Right ventricle myocardium inferior (tissue), 1 donor: ENCODE data around the gene TROAP. TPM values are rescaled to one million over a fixed set of nuclear protein-coding genes. Genes with fewer than 3 reads are reported as not detected.
"Not testable (repeated sequence)": the region's sequence is repeated elsewhere in the genome, so short reads cannot be mapped to it uniquely, and the experiment has no call there.

Experiments used
- ATAC-seq: fragments of 200-7000 bp; cut with Tn5 transposase; one replicate; pipeline ENCODE4 v1.9.1; 2020; ENCODE audit warnings: mild to moderate bottlenecking, moderate library complexity
- DNase-seq: peaks from one replicate; pipeline ENCODE4 v3.0.0; 2021; ENCODE audit errors: missing footprints
- intact Hi-C: fragments of 100-400 bp; cut with DNase I; formaldehyde crosslinking; loops from one replicate; pipeline ENCODE4 v1.11.0; 2022
- total RNA-seq: library from RNA; stranded (reverse); fragmentation: NEBNext Ultra II Directional; extraction: Animal tissue kit (Norgen Biotek cat#: 25700); gene quantifications from one replicate; pipeline ENCODE4 v1.2.1, GENCODE V29; 2021
- donor health status: DM: no; HTN: yes; CAD: no; lungs with severe emphysema.

Gene TROAP
- total RNA-seq, 1 donor from 2014 or later = 0.97 TPM

- intact Hi-C loops = no loop called here
- peak; percentile 65 for ATAC-seq
- no peak for DNase-seq
Measured at GRCh38 chr12:49293056-49293956, 29.7 kb upstream of the TROAP start.

DNA sequence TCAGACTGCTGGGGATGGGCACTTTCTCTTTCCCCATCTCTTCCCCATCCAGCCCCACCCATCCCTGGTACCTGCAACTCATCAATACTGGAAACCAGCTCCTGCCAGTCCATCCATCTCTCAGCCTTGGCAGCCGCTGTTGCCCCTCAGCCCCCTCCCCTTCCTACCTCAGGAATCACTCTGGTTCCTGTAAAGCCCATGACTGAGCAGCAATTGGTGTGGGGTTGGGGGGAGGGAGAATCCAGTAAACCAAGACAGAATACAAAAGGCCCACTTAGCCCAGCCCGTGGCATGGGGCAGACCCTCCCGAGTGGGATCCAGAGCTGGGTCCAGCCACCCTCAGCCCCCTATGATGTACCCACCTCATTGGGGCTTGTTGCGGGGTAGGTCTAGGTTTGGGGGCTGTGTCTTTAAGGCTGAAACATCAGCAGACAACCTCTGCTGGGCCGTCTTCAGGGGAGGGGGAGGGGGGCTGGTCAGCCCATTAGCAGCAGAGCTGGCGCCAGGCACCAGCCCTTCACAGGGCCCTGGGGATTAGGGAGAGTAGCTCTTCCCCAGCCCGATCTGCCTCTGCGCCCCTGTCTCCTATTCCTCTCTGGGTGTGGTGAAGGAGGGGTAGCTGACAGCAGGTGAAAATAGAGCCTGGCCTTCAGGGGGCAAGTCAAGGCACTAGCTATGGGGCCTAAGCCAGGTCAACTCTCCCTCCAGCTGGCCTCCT lies 28.8 kb upstream of the TROAP start:
- ATAC-seq (no peak), DNase-seq (no peak)
- intact Hi-C loops = no loop called here

GRCh38 chr12:49294804-49295081 lies 28.3 kb upstream of the TROAP start:
- no peak for DNase-seq
- intact Hi-C loops = no loop called here
- ATAC-seq = no peak

DNA sequence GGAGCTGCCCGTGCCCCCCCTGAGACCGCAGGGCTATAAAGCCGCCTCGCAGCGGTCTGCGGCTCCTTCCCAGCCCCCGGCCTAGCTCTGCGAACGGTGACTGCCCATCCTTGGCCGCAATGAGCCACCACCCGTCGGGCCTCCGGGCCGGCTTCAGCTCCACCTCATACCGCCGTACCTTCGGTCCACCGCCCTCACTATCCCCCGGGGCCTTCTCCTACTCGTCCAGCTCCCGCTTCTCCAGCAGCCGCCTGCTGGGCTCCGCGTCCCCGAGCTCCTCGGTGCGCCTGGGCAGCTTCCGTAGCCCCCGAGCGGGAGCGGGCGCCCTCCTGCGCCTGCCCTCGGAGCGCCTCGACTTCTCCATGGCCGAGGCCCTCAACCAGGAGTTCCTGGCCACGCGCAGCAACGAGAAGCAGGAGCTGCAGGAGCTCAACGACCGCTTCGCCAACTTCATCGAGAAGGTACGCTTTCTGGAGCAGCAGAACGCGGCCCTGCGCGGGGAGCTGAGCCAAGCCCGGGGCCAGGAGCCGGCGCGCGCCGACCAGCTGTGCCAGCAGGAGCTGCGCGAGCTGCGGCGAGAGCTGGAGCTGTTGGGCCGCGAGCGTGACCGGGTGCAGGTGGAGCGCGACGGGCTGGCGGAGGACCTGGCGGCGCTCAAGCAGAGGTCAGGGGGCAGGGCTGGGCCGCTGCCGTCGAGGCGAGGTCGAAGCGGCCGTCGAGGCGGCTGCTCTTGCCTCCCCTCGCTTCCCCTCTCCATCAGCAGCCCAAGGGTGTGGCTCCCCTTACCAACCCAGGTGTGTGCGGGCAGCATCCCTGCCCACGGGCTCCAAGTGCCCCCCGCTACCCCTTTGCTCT lies 27.7 kb upstream of the TROAP start, which contains the start of gene PRPH:
Gene PRPH, plus strand, starts transcription at position 66 of the 855 bp plus-strand sequence. Its CDS starts 54 bp downstream, at position 120.
- ATAC-seq (no peak), DNase-seq (no peak)
- intact Hi-C loops = no loop called here

GRCh38 chr12:49296034-49296835 lies 26.8 kb upstream of the TROAP start:
- no peak for DNase-seq
- intact Hi-C loops = no loop called here
- ATAC-seq = no peak

DNA sequence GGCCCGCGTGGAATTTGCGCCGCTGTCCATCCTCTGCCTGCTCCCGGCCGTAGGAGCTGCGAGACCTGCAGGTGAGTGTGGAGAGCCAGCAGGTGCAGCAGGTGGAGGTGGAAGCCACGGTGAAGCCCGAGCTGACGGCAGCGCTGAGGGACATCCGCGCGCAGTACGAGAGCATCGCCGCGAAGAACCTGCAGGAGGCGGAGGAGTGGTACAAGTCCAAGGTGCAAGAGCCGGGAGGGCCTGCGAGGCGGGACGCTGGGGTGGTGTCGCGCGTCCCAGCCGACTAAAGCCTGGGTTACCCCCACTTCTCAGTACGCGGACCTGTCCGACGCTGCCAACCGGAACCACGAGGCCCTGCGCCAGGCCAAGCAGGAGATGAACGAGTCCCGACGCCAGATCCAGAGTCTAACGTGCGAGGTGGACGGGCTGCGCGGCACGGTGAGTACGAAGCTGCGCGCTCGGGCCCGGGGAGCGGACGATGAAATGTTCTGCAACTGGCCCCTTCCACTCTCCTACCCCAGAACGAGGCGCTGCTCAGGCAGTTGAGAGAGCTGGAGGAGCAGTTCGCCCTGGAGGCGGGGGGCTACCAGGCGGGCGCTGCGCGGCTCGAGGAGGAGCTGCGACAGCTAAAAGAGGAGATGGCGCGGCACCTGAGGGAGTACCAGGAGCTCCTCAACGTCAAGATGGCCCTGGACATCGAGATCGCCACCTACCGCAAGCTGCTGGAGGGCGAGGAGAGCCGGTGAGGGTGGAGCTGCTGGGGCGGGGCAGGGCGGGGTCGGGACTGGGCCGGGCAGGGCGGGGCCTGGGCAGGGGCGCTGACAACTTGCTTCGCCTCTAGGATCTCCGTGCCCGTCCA lies 26.0 kb upstream of the TROAP start:
- no peak for DNase-seq
- intact Hi-C loops = no loop called here
- no peak for ATAC-seq

- DNase-seq (no peak), ATAC-seq (no peak)
- intact Hi-C loops = no loop called here
Measured at GRCh38 chr12:49297695-49298060, 25.4 kb upstream of the TROAP start.

DNA sequence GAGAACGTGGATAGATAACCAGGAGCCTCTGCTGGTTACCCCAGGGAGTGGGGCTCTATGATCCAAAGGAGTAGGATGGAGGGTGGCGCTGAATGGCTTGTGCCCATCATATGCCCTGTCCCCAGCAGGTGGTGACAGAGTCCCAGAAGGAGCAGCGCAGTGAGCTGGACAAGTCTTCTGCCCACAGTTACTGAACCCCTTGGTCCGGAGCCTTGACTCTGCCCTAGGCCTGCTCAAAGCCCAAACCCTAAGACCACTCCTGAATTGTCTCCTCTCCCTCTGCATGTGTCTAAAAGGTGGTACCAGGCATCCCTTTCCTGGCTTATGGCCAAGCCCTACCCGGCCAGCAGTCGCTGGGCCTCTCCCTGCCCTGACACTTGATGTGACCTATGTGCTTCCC lies 24.9 kb upstream of the TROAP start:
- DNase-seq (no peak), ATAC-seq (no peak)
- intact Hi-C loops = no loop called here

DNA sequence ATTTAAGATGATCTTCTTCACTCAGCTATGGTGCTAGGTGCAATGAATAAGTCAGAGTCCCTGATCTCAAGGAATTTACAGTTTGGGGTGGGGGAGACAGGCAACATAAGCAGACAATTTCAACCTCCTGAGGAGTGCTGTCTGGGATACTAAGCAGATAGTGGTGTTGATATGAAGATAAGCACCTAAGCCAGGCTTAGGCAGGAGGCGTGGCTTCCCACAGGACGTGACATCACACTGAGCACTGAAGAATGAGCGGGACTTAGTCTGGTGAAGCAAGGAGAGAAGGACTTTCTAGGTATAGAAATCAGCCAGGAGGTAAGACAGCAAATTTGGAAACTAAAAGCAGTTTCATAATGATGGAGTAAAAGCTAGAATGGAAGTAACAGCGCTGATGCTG lies 21.3 kb upstream of the TROAP start:
- intact Hi-C loops = no loop called here
- ATAC-seq = no peak
- no peak for DNase-seq

DNA sequence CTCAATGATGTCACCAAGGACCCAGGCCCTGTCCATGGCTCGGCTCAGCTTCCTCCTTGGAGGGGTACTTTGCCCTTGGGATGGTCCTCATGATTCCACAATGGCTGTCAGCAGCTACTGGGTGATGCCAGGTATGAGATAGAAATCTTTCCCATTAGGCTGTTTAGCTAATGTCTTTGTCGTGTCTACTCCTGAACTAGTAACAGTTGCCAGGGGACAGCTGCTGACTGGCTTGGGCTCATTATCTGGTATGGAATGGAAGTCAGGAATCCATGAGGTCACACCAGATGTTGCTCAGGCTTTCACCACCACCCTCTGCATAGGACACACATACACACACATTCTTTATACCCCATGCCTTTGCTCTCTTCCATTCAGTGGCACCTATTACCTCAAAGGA lies 18.9 kb upstream of the TROAP start:
- intact Hi-C loops = no loop called here
- no peak for DNase-seq
- ATAC-seq = no peak

DNA sequence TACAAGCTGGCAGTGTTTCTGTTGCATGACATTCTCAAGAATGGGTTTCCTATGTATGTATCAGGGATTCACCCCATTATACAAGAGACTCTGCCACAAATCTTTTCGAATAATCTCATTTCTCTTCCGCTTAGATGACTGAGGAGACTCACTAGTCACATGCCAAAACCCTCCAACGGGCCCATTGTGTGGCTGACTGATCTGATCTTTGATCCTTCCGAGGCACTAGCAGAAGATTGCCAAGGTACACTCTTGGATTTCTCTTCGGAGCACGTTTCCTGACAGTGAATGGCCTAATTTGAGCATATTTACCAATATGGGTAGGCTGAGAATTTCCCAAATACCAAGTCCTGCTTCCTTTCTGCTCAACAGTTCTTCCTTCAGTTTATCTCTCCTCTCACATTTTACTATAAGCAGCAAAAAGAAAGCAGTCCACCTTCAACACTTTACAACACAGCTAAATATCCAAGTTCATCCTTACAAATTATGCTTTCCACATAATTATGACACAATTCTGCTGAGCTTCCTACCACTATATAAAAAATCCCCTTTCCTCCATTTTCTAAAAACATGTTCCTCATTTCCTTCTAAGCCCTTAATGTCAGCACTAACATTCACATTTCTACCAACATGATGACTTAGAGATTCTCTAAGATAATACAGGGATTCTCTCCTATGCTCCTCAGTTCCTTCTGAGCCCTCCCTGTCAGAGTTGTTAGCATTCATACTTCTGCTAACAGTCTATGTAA lies 17.1 kb upstream of the TROAP start:
- intact Hi-C loops = no loop called here
- ATAC-seq = no peak
- DNase-seq = no peak

GRCh38 chr12:49309386-49309785 lies 13.7 kb upstream of the TROAP start:
- no peak for ATAC-seq
- no peak for DNase-seq

GRCh38 chr12:49310451-49311000 lies 12.5 kb upstream of the TROAP start:
- not testable (repeated sequence) for ATAC-seq

More at GRCh38 chr12:49309386-49309785, 13.7 kb upstream of the TROAP start:
- intact Hi-C loops = no loop called here

GRCh38 chr12:49314811-49315210 lies 8.2 kb upstream of the TROAP start:
- intact Hi-C loops = no loop called here
- DNase-seq (no peak), ATAC-seq (no peak)

More at GRCh38 chr12:49310451-49311000, 12.5 kb upstream of the TROAP start:
- DNase-seq, intact Hi-C loops: not testable (repeated sequence)

GRCh38 chr12:49317118-49317517 lies 5.9 kb upstream of the TROAP start:
- not testable (repeated sequence) for DNase-seq, ATAC-seq

DNA sequence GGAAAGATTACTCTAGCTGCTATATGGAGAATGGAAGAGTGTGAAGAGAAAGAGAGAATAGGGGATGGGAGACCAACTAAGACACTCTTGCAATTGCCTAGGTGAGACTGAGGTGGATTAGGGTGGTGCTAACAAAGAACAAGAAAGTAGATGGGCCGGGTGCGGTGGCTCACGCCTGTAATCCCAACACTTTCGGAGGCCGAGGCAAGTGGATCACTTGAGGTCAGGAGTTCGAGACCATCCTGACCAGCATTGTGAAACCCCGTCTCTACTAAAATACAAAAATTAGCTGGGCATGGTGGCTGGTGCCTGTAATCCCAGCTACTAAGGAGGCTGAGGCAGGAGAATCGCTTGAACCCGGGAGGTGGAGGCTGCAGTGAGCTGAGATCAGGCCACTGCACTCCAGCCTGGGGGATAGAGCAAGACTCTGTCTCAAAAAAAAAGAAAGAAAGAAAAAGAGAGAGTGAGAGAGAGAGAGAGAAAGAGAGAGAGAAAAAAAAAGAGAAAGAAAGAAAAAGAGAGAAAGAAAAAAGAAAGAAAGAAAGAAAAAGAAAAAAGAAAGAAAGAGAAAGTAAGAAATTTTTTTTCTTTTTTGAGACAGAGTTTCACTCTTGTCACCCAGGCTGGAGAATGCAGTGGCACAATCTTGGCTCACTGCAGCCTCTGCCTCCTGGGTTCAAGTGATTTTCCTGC lies 2.5 kb upstream of the TROAP start:
- DNase-seq, intact Hi-C loops, ATAC-seq: not testable (repeated sequence)

More at GRCh38 chr12:49317118-49317517, 5.9 kb upstream of the TROAP start:
- intact Hi-C loops = not testable (repeated sequence)
